Kidney (tissue), 14 donors: ENCODE measurements around the gene CDH11. TPM values are rescaled to one million over a fixed set of nuclear protein-coding genes. Genes with fewer than 3 reads are reported as not detected.

Experiments
- DNase-seq, 5 donors: peaks; one replicate each; pipeline ENCODE4 v3.0.0-alpha.2; 2013 to 2020
- FAIRE-seq: peaks from 2 replicates; lab custom pipeline; 2012; peaks lifted over from hg19 to GRCh38; lab: Jason Lieb, UNC
- H3K27ac ChIP-seq, 2 donors: one replicate each; pipeline ENCODE4 v1.7.0; 2013; ENCODE audit warnings: low read depth in 2 of 2, low read length in 2 of 2, inconsistent platforms in 1 of 2
- H3K27me3 ChIP-seq: one replicate; pipeline ENCODE4 v1.7.1; 2013; ENCODE audit warnings: low read length, inconsistent platforms; ENCODE audit not compliant: control insufficient read depth, insufficient read depth
- H3K36me3 ChIP-seq, 3 donors: one replicate each; pipeline versions ENCODE4 v1.7.0 to v1.7.1; 2013; ENCODE audit warnings: low read length in 3 of 3, control low read depth in 1 of 3, inconsistent platforms in 1 of 3; ENCODE audit not compliant: insufficient read depth in 3 of 3, control insufficient read depth in 2 of 3
- H3K4me1 ChIP-seq, 3 donors: one replicate each; pipeline versions ENCODE4 v1.7.0 to v1.7.1; 2013; ENCODE audit warnings: low read length in 3 of 3, inconsistent platforms in 1 of 3, low read depth in 1 of 3; ENCODE audit not compliant: control insufficient read depth in 2 of 3, insufficient read depth in 2 of 3
- H3K4me3 ChIP-seq, 3 donors: one replicate each; pipeline versions ENCODE4 v1.7.0 to v1.8.1; 2013; ENCODE audit warnings: low read length in 3 of 3, control low read depth in 1 of 3, inconsistent platforms in 1 of 3
- H3K9ac ChIP-seq, 3 donors: one replicate each; pipeline versions ENCODE4 v1.7.0 to v1.7.1; 2013; ENCODE audit warnings: low read length in 3 of 3, control low read depth in 1 of 3, inconsistent platforms in 1 of 3
- H3K9me3 ChIP-seq, 3 donors: one replicate each; pipeline versions ENCODE4 v1.7.0 to v1.7.1; 2013; ENCODE audit warnings: low read length in 3 of 3, control low read depth in 1 of 3, inconsistent platforms in 1 of 3; ENCODE audit not compliant: control insufficient read depth in 2 of 3, insufficient read depth in 1 of 3
- CTCF ChIP-seq: IDR thresholded peaks from 3 replicates; pipeline ENCODE4 v1.5.1; 2012; ENCODE audit warnings: mild to moderate bottlenecking, moderate library complexity, borderline replicate concordance; ENCODE audit not compliant: insufficient read depth; ENCODE audit errors: extremely low read depth
- intact Hi-C: fragments of 100-400 bp; cut with DNase I; formaldehyde crosslinking; loops from one replicate; pipeline ENCODE4 v1.11.1; 2022
- polyA plus RNA-seq: library from polyadenylated mRNA; stranded (reverse); fragments of 350-450 nt; fragmentation: Illumina TruSeq; extraction: RNeasy Lipid Tissue Mini Kit (QIAGEN cat#74804); gene quantifications from one replicate; pipeline ENCODE4 v1.2.3, GENCODE V29; 2014; ENCODE audit warnings: low read depth, low replicate concordance; ENCODE audit not compliant: insufficient read depth
- total RNA-seq: library from RNA; stranded (reverse); fragmentation: NEBNext Ultra II Directional; extraction: Animal tissue kit (Norgen Biotek cat#: 25700); gene quantifications from one replicate; pipeline ENCODE4 v1.2.1, GENCODE V29; 2021
- donor health status: control.
- donor health status: control.
- donor health status: control.
- donor health status: control.
- donor health status: control.
- donor health status: DM: yes; HTN: yes; CAD: no.
- donor health status: Normal renal cell carcinoma (clear cell type).

CDH11 gene
- total and polyA plus RNA-seq, 2 donors from 2014 or later = 3.0 to 44.9 TPM

GRCh38 chr16:64910356-64910755, 211.5 kb downstream of the CDH11 start:
- no peaks in the 10 kb centered on the region for H3K27me3 ChIP-seq
- intact Hi-C loops = no loop called here
- no peak for TF ChIP-seq CTCF
- H3K4me3 ChIP-seq = no peak overlapping the region
- no peak overlapping the region for H3K9ac ChIP-seq
- H3K27ac ChIP-seq = no peak overlapping the region
- FAIRE-seq (no peak), DNase-seq (peak; percentile 12 to 71 (median 42))
- no peaks in the 10 kb centered on the region for H3K36me3 ChIP-seq
- H3K9me3 ChIP-seq = no peaks in the 10 kb centered on the region
- H3K4me1 ChIP-seq = no peaks in the 10 kb centered on the region

- FAIRE-seq (no peak), DNase-seq (peak in 3 of 5 donors; percentile 19 to 59 (median 22))
- no peaks in the 10 kb centered on the region for H3K9me3 ChIP-seq
- no peak overlapping the region for H3K4me3 ChIP-seq
- intact Hi-C loops = no loop called here
- no peak for TF ChIP-seq CTCF
- H3K27ac ChIP-seq = no peak overlapping the region
- no peaks in the 10 kb centered on the region for H3K4me1 ChIP-seq
- no peaks in the 10 kb centered on the region for H3K27me3 ChIP-seq
- no peak overlapping the region for H3K9ac ChIP-seq
- H3K36me3 ChIP-seq = no peaks in the 10 kb centered on the region
Observed at GRCh38 chr16:64907844-64908243, 214.0 kb downstream of the CDH11 start.

GRCh38 chr16:64903770-64904169, 218.1 kb downstream of the CDH11 start:
- Histone ChIP-seq H3K9me3 (no peaks in the 10 kb centered on the region), H3K36me3 (no peaks in the 10 kb centered on the region), H3K27me3 (no peaks in the 10 kb centered on the region), H3K4me1 (no peaks in the 10 kb centered on the region), H3K4me3 (no peak overlapping the region), H3K27ac (no peak overlapping the region), H3K9ac (no peak overlapping the region)
- no peak for TF ChIP-seq CTCF
- no peak for FAIRE-seq
- no peak for DNase-seq
- intact Hi-C loops = no loop called here

GRCh38 chr16:64900517-64900916, 221.3 kb downstream of the CDH11 start:
- no peaks in the 10 kb centered on the region for H3K4me1 ChIP-seq
- DNase-seq (no peak), FAIRE-seq (no peak)
- no peak for TF ChIP-seq CTCF
- H3K9me3 ChIP-seq = no peaks in the 10 kb centered on the region
- H3K36me3 ChIP-seq = no peaks in the 10 kb centered on the region
- no peaks in the 10 kb centered on the region for H3K27me3 ChIP-seq
- no peak overlapping the region for H3K27ac ChIP-seq
- intact Hi-C loops = no loop called here
- H3K4me3 ChIP-seq = no peak overlapping the region
- H3K9ac ChIP-seq = no peak overlapping the region
